ENCODE measurements around the gene ANO6.

DNA sequence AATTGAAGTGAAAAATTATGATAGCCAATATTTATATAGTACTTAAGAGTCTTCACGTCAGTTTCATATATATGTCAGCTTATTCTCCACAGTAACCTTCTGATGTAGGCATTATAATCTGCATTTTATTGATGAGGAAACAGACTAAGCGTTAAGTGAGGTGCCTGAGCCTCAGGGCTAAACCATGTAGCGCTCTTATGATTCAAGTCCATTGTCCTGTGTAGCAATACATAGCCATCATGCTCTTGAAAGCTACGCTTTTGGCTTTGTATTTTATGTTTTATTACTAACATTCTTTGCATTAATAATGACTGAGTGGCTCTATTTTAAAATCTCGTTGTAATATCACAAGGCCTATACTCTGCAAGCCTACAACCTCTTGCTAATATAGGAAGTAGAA is 79.0 kb downstream of the ANO6 start:
- TF ChIP-seq, protein P1, sequence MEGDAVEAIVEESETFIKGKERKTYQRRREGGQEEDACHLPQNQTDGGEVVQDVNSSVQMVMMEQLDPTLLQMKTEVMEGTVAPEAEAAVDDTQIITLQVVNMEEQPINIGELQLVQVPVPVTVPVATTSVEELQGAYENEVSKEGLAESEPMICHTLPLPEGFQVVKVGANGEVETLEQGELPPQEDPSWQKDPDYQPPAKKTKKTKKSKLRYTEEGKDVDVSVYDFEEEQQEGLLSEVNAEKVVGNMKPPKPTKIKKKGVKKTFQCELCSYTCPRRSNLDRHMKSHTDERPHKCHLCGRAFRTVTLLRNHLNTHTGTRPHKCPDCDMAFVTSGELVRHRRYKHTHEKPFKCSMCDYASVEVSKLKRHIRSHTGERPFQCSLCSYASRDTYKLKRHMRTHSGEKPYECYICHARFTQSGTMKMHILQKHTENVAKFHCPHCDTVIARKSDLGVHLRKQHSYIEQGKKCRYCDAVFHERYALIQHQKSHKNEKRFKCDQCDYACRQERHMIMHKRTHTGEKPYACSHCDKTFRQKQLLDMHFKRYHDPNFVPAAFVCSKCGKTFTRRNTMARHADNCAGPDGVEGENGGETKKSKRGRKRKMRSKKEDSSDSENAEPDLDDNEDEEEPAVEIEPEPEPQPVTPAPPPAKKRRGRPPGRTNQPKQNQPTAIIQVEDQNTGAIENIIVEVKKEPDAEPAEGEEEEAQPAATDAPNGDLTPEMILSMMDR (conservative IDR thresholded peaks at IDR 0.05): no peak
- no peak for TF ChIP-seq ZFX (IDR thresholded peaks at IDR 0.05)
